ENCODE results near the gene ARMH2.
"Not testable (repeated sequence)": the region's sequence is repeated elsewhere in the genome, so short reads cannot be mapped to it uniquely, and the experiment has no call there.

Gene ARMH2

DNA sequence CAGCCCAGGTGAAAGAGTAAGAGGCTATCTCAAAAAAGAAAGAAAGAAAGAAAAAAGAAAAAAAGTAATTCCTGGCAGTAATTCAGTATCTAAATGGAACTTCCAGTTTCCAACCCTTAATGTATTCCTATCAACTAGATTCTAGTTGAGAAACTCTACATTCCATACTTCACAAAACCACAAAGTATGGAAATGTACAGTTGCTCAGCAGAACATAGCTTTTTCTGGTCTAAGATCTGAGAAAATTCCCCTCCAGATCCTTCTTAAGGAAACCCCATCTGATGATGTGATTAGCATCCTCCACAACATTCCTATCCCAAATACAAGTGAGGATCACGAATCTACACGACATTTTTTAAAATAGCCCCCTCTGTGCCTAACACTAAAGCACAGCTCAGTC, 3.6 kb downstream of the ARMH2 start:
- DNase-seq, result no peak
- no peak overlapping the region for H3K4me3 Mint-ChIP-seq
- no peak overlapping the region for H3K27ac Mint-ChIP-seq
- peaks cover 6% of the 10 kb centered on the region for H3K36me3 Mint-ChIP-seq (ENCODE audit: low read depth)
- H3K4me1 Mint-ChIP-seq (ENCODE audit: low read depth), result peaks cover 29% of the 10 kb centered on the region
- H3K9me3 Mint-ChIP-seq, result no peaks in the 10 kb centered on the region
- no peaks in the 10 kb centered on the region for H3K27me3 Mint-ChIP-seq

GRCh38 chr6:24788031-24788665, 10.6 kb downstream of the ARMH2 start:
- no peak for DNase-seq
- Mint-ChIP-seq H3K4me1 (ENCODE audit: low read depth) (peaks cover 26% of the 10 kb centered on the region), H3K27me3 (no peaks in the 10 kb centered on the region)

DNA sequence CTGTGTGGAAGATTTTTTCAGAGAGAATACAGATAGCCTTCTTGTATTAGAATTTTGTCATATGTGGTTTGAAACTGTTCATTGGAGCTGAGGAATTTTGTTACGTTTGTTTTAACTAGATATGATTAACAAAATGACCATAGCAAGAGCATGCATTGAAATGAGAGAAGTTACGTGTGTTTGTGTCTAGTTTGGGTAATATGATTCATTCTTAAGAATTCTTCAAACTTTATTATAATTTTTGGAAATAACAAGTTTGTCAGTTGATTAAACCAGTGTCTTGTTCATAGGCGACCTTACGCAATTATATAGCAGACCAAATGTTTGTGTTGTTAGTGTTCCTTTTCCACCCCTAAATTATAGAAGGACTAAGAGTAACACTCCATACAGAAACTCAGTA, 18.5 kb downstream of the ARMH2 start:
- H3K27ac Mint-ChIP-seq, result no peak overlapping the region
- no peak for DNase-seq
- no peaks in the 10 kb centered on the region for H3K27me3 Mint-ChIP-seq
- no peaks in the 10 kb centered on the region for H3K9me3 Mint-ChIP-seq
- peaks cover 92% of the 10 kb centered on the region for H3K36me3 Mint-ChIP-seq (ENCODE audit: low read depth)
- peaks cover 33% of the 10 kb centered on the region for H3K4me1 Mint-ChIP-seq (ENCODE audit: low read depth)
- no peak overlapping the region for H3K4me3 Mint-ChIP-seq

More at GRCh38 chr6:24788031-24788665, 10.6 kb downstream of the ARMH2 start:
- Mint-ChIP-seq H3K36me3 (ENCODE audit: low read depth) (peaks cover 67% of the 10 kb centered on the region), H3K4me3 (no peak overlapping the region), H3K9me3 (no peaks in the 10 kb centered on the region), H3K27ac (peak overlapping the region; percentile 88)

- H3K27me3 Mint-ChIP-seq, result no peaks in the 10 kb centered on the region
- H3K4me1 Mint-ChIP-seq (ENCODE audit: low read depth), result peaks cover 34% of the 10 kb centered on the region
- H3K4me3 Mint-ChIP-seq, result no peak overlapping the region
- no peak overlapping the region for H3K27ac Mint-ChIP-seq
- no peaks in the 10 kb centered on the region for H3K9me3 Mint-ChIP-seq
- H3K36me3 Mint-ChIP-seq (ENCODE audit: low read depth), result peaks cover 89% of the 10 kb centered on the region
- DNase-seq, result no peak
Observed at GRCh38 chr6:24779416-24780016, 19.2 kb downstream of the ARMH2 start.

DNA sequence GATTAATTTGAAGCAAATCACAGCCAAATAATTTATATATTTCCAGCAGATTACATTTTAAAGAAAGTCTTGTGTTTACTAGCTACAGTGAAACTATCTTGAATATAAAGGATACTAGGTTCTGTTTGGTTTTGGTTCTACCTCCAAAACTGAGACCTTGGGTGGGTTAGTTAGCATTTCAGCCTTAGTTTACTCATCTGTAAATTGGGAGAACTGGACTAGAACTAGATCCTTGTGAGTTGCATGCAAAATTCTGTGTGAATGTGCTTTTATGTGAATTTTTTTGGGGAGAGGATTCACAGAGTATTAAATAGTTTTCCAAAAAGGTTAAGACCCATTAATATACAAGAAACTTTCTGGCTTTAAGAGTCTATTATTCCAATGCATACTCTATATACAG, 19.8 kb downstream of the ARMH2 start:
- no peak for DNase-seq
- H3K27ac Mint-ChIP-seq, result no peak overlapping the region
- no peaks in the 10 kb centered on the region for H3K27me3 Mint-ChIP-seq
- H3K36me3 Mint-ChIP-seq (ENCODE audit: low read depth), result peaks cover 83% of the 10 kb centered on the region
- H3K9me3 Mint-ChIP-seq, result no peaks in the 10 kb centered on the region
- H3K4me1 Mint-ChIP-seq (ENCODE audit: low read depth), result peaks cover 38% of the 10 kb centered on the region
- no peak overlapping the region for H3K4me3 Mint-ChIP-seq

- Mint-ChIP-seq H3K27me3 (no peaks in the 10 kb centered on the region), H3K9me3 (no peaks in the 10 kb centered on the region), H3K4me1 (ENCODE audit: low read depth) (peaks cover 39% of the 10 kb centered on the region), H3K36me3 (ENCODE audit: low read depth) (peaks cover 77% of the 10 kb centered on the region), H3K27ac (no peak overlapping the region), H3K4me3 (peak overlapping the region; percentile 98)
- no peak for DNase-seq
Observed at GRCh38 chr6:24778121-24778520, 20.6 kb downstream of the ARMH2 start.

- no peak for DNase-seq
- Mint-ChIP-seq H3K27me3 (no peaks in the 10 kb centered on the region), H3K9me3 (no peaks in the 10 kb centered on the region), H3K4me1 (ENCODE audit: low read depth) (peaks cover 39% of the 10 kb centered on the region), H3K36me3 (ENCODE audit: low read depth) (peaks cover 68% of the 10 kb centered on the region), H3K4me3 (peak overlapping the region; percentile 98), H3K27ac (no peak overlapping the region)
Observed at GRCh38 chr6:24777227-24777626, 21.5 kb downstream of the ARMH2 start.

GRCh38 chr6:24775520-24776058, 23.1 kb downstream of the ARMH2 start:
- DNase-seq, result no peak
- peaks cover 52% of the 10 kb centered on the region for H3K36me3 Mint-ChIP-seq (ENCODE audit: low read depth)
- H3K27me3 Mint-ChIP-seq, result no peaks in the 10 kb centered on the region
- H3K9me3 Mint-ChIP-seq, result no peaks in the 10 kb centered on the region
- H3K4me1 Mint-ChIP-seq (ENCODE audit: low read depth), result peaks cover 39% of the 10 kb centered on the region
- H3K4me3 Mint-ChIP-seq, result peak overlapping the region; percentile 98
- peak overlapping the region; percentile 100 for H3K27ac Mint-ChIP-seq

GRCh38 chr6:24774696-24775519, 23.8 kb downstream of the ARMH2 start, which contains the start of gene GMNN:
TSS of gene GMNN (plus strand) at chr6:24774937. CDS start at chr6:24777247, 2,310 bp downstream.
- Mint-ChIP-seq H3K27ac (peak within 1 kb of the TSS; percentile 100), H3K4me1 (ENCODE audit: low read depth) (peaks cover 36% of the 10 kb centered on the region), H3K9me3 (no peaks in the 10 kb centered on the region), H3K4me3 (peak within 1 kb of the TSS; percentile 98), H3K27me3 (no peaks in the 10 kb centered on the region), H3K36me3 (ENCODE audit: low read depth) (peaks cover 46% of the 10 kb centered on the region)
- peak; percentile 98 for DNase-seq

DNA sequence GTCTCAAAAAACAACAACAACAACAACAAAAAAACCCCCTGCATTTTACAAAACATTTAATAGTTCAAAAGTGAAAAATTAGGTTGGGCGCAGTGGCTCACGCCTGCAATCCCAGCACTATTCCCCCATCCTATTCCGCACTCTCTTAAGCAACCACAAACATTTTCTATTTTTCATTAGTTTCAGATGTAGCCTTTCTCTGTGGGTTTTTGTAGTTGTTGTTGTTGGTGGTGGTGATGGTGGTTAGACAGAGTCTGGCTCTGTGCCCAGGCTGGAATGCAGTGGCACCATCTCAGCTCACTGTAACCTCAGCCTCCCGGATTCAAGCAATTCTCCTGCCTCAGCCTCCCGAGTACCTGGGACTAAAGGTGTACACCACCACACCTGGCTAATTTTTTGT, 30.4 kb downstream of the ARMH2 start:
- Mint-ChIP-seq H3K4me3 (no peak overlapping the region), H3K36me3 (ENCODE audit: low read depth) (no peaks in the 10 kb centered on the region)

DNA sequence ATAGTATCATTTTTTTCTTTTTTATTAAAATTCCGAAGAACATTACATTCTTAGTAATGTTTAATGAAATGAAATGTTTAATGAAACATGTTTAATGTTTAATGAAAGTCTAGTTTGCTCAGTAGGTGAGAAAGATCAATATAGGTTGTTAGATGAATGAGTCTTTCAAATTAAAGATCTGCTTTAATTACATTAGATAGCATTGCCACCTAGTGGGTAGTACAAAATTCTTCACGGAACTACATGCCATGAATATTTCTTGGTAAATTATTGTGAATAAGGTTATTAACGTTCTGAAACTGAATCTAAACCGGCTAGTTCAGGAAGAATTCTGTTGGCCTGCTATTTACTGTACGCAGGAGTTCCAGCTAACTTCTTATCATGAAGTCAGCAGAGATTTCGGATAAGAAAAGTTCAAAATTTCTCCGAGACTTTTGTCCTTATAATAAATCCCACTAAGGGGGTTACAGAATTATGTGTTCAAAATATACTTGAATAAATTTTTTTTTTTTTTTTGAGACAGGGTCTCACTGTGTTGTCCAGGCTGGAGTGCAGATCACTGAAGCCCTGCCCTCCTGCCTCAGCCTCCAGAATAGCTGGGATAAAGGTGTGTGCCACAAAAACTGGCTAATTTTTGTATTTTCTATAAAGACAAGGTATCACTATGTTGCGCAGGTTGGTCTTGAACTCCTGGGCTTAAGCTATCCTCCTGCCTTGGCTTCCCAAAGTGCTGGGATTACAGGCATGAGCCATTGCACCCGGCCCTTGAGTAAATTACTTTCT, 31.8 kb downstream of the ARMH2 start:
- H3K4me3 Mint-ChIP-seq, result no peak overlapping the region
- no peaks in the 10 kb centered on the region for H3K27me3 Mint-ChIP-seq
- no peaks in the 10 kb centered on the region for H3K9me3 Mint-ChIP-seq
- no peaks in the 10 kb centered on the region for H3K36me3 Mint-ChIP-seq (ENCODE audit: low read depth)
- DNase-seq, result no peak
- H3K4me1 Mint-ChIP-seq (ENCODE audit: low read depth), result peaks cover 3% of the 10 kb centered on the region
- no peak overlapping the region for H3K27ac Mint-ChIP-seq

More for the DNA sequence above, 30.4 kb downstream of the ARMH2 start:
- H3K4me1 Mint-ChIP-seq (ENCODE audit: low read depth), result peaks cover 2% of the 10 kb centered on the region
- no peaks in the 10 kb centered on the region for H3K27me3 Mint-ChIP-seq
- no peak for DNase-seq
- no peaks in the 10 kb centered on the region for H3K9me3 Mint-ChIP-seq
- H3K27ac Mint-ChIP-seq, result no peak overlapping the region

- not testable (repeated sequence) for H3K4me1 Mint-ChIP-seq (ENCODE audit: low read depth); H3K27ac Mint-ChIP-seq; DNase-seq; H3K36me3 Mint-ChIP-seq (ENCODE audit: low read depth); H3K4me3 Mint-ChIP-seq; H3K27me3 Mint-ChIP-seq; H3K9me3 Mint-ChIP-seq
Observed at GRCh38 chr6:24765968-24766367, 32.7 kb downstream of the ARMH2 start.

- not testable (repeated sequence) for H3K9me3 Mint-ChIP-seq; H3K27ac Mint-ChIP-seq; H3K27me3 Mint-ChIP-seq; H3K36me3 Mint-ChIP-seq (ENCODE audit: low read depth); H3K4me1 Mint-ChIP-seq (ENCODE audit: low read depth); H3K4me3 Mint-ChIP-seq; DNase-seq
Observed at GRCh38 chr6:24764833-24765828, 33.6 kb downstream of the ARMH2 start.
